HG03139 (cell line): ENCODE results near the gene GPR137B.
"Not testable (repeated sequence)": the region's sequence is repeated elsewhere in the genome, so short reads cannot be mapped to it uniquely, and the experiment has no call there.

Source experiments
- ATAC-seq: cut with Tn5 transposase; IDR thresholded peaks from one replicate; pipeline ENCODE4 v1.9.1; 2021; ENCODE audit not compliant: unreplicated experiment

The GPR137B gene

DNA sequence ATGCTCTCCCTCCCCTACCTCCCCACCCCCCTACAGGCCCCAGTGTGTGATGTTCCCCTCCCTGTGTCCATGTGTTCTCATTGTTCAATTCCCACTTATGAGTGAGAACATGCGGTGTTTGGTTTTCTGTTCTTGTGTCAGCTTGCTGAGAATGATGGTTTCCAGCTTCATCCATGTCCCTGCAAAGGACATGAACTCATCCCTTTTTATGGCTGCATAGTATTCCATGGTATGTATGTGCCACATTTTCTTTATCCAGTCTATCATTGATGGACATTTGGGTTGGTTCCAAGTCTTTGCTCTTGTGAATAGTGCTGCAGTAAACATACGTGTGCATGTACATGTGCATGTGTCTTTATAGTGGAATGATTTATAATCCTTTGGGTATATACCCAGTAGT is 44.1 kb downstream of the GPR137B start:
- ATAC-seq = not testable (repeated sequence)

DNA sequence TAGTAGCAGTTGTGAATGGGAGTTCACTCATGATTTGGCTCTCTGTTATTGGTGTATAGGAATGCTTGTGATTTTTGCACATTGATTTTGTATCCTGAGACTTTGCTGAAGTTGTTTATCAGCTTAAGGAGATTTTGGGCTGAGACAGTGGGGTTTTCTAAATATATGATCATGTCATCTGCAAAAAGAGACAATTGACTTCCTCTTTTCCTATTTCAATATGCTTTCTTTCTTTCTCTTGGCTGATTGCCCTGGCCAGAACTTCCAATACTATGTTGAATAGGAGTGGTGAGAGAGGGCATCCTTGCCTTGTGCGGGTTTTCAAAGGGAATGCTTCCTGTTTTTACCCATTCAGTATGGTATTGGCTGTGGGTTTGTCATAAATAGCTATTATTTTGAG is 45.7 kb downstream of the GPR137B start:
- not testable (repeated sequence) for ATAC-seq

- no peak for ATAC-seq
Measured at GRCh38 chr1:236193184-236193583, 50.8 kb downstream of the GPR137B start.

DNA sequence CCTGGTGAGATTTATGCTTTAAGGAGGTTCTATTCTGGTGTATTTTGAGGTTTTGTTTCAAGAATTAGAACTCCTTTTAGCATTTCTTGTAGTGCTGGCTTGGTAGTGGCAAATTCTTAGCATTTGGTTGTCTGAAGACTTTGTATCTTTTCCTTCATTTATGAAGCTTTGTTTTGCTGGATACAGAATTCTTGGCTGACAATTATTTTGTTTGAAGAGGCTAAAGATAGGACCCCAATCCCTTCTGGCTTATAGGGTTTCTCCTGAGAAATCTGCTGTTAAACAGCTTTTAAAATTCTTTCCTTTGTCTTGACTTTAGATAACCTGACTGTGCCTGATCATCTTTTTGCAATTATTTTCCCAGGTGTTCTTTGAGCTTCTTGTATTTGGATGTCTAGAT is 58.6 kb downstream of the GPR137B start:
- ATAC-seq = no peak

DNA sequence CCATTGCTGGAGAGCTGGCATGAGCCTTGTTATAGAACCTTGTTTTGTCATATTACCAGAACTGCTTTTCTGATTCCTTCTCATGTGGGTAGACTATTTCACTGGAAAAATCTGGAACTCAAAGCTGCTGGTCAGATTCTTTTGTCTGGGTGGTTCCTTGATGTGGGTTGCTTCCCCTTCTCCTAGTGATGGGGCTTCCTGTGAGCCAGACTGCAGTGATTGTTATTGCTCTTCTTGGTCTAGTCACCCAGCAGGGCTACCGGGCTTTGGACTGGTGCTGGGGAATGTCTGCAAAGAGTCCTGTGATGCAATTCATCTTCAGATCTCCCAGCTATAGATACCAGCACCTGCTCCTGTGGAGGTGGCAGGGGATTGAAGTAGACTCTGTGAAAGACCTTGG is 59.4 kb downstream of the GPR137B start:
- ATAC-seq = no peak

DNA sequence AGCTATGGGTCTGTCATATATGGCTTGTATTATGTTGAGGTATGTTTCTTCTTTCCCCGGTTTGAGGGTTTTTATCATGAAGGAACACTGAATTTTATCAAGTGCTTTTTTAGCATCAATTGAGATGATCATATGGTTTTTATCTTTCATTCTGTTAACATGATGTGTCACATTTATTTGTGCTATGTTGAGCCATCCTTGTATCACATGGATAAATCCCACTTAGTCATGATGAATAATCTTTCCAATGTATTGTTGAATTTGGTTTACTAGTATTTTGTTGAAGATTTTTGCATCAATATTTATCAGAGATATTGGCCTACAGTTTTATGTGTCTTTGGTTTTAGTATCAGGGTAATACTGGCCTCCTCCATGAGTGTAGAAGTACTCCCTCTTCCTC is 61.7 kb downstream of the GPR137B start:
- no peak for ATAC-seq

DNA sequence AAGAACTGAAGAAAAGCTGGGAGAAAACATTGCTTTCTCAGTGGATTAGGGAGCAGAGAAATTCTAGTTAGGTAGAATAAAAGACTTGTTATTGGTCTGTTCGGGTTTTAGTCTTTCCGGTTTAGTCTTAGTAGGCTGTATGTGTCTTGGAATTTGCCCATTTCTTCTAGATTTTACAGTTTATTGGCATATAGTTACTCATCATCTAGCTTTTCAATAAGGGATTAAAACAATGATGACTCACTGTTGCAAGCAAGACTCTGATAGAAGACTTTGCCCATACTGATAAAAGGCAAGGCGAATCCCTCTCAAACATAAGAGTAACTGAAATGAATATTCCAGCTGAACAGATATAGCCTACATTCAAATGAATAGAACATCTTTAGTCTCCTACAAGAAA is 62.3 kb downstream of the GPR137B start:
- ATAC-seq = no peak

DNA sequence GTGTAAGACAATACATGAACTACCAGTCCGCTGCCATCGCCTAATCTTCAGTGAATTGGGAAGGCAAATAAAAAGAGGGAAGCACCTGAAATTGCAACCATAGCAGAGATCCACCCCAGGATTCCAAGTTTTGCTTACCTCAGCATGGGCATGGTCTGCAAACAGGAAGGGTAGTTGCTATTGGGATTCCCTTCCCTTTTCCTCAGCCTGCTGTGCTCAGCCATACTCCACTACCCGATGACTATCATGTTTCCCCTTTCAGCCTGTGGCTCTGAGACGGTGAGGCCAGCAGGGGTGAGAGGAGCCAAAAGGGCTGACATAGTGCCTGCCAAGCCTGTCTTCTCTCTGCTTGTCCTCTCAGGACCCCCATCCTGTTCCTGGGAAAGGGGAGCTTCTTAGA is 64.2 kb downstream of the GPR137B start:
- no peak for ATAC-seq

- no peak for ATAC-seq
Measured at GRCh38 chr1:236207121-236207520, 64.8 kb downstream of the GPR137B start.

DNA sequence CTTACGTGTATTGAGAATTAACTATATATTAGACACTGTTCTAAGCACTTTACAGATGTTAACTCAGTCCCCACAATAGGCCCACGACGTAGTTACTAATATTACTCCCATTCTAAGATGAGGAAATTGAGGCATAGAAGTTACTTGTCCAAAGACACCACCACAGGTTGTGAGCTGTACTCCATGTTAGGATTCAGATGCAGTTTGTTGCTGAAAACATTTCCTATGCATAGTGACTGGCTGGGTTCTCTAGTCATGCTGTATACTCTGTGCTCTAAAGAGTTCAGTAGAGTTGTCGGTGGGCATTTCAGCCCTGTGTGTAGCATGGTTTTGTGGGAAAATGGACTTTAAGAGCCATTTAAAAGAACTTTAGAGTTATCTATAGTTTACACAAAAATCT is 65.2 kb downstream of the GPR137B start:
- ATAC-seq = no peak

DNA sequence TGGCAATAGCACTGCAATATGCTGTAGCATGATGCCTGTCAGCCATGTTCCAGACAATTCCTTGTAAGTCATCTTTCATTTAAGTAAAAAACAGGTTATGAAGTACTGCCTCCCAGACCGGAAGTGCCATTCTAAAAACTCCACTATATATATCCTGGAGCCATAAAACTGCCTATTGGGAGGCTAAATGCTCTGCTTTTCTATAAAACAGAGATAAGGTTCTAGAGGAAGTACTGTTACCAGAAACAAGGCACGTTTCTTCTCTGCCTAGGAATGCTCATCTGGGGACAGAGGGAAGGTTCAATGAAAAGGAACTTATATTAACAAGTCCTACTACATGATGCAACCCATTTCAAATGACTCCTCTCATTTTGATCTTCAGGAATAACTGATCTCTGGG is 66.8 kb downstream of the GPR137B start:
- no peak for ATAC-seq

- no peak for ATAC-seq
Measured at GRCh38 chr1:236209713-236210112, 67.4 kb downstream of the GPR137B start.

DNA sequence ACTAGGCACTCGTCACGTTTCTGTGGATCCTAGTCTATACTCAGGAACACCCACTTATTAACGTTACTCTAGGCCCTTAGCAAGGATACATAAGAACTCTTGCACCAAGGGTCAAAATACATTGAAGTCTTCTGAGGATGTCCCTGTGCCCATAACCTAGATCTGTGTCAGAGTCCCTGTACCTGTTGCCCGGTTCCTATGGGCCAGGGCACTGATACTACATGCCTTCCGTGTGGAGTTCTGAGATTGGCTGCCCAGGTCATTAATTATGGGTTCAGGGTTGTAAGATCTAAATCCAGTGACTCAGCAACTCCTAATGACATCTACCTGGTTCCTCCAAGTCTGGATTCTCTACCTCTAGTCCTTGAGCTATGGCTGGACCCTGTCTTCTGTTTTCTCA is 69.5 kb downstream of the GPR137B start:
- no peak for ATAC-seq

DNA sequence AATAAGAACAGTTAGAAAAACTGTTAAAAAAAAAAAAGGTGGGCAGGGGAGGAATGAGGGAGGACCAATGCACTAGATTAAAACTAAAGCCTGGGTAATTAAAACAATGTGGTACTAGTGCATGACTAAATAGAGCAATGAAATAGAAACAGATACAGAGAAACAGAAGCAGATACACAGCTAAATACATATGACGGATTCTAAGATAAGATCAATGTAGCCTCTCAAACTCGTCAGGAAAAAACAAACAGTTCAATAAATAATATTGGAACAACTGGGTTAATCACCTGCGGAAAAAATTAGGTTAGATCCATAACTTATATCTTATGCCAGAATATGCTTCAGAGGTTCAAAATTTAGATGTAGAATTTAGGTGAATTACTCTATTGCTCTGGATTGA is 71.2 kb downstream of the GPR137B start:
- no peak for ATAC-seq

- no peak for ATAC-seq
Measured at GRCh38 chr1:236214761-236215160, 72.4 kb downstream of the GPR137B start.

- no peak for ATAC-seq
Measured at GRCh38 chr1:236220473-236220872, 78.1 kb downstream of the GPR137B start.

- no peak for ATAC-seq
Measured at GRCh38 chr1:236222632-236223031, 80.3 kb downstream of the GPR137B start.

DNA sequence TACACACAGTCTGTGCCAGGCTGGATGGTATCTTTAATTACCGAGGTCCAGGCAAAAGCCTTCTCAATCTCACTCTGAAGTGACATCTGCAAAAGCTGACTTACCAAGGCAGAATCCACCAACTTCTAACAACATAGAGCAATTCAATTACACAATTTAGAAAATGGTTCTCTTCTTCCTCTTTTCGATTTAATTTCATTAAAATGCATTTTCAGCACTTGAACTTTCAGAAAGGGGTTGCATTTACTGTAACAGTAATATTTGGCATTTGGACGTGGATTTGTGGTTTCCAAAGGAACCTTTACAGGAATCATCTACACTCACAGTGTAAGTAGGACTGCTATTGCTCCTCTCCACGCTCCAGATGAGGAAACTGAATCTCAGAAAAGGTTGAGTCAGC is 86.1 kb downstream of the GPR137B start:
- no peak for ATAC-seq

- ATAC-seq = no peak
Measured at GRCh38 chr1:236235116-236235515, 92.8 kb downstream of the GPR137B start.

GRCh38 chr1:236239092-236239585 is 96.8 kb downstream of the GPR137B start:
- no peak for ATAC-seq

GRCh38 chr1:236240675-236241074 is 98.3 kb downstream of the GPR137B start:
- ATAC-seq = no peak

GRCh38 chr1:236242568-236242967 is 100.2 kb downstream of the GPR137B start:
- ATAC-seq = no peak

- no peak for ATAC-seq
Measured at GRCh38 chr1:236247286-236247685, 104.9 kb downstream of the GPR137B start.

- ATAC-seq = no peak
Measured at GRCh38 chr1:236251587-236251986, 109.2 kb downstream of the GPR137B start.
